ENCODE measurements around the gene TOMM20.

Gene TOMM20

GRCh38 chr1:235133086-235133485 is 4.4 kb upstream of the TOMM20 start:
- no peak for DNase-seq

GRCh38 chr1:235131961-235132360 is 3.3 kb upstream of the TOMM20 start:
- DNase-seq = no peak

GRCh38 chr1:235130766-235131270 is 2.2 kb upstream of the TOMM20 start:
- DNase-seq = no peak

- DNase-seq = no peak
Observed at GRCh38 chr1:235129774-235130570, 1.3 kb upstream of the TOMM20 start.

GRCh38 chr1:235127732-235128455 is 743 bp downstream of the TOMM20 start:
- DNase-seq = no peak

- DNase-seq = no peak
Observed at GRCh38 chr1:235127203-235127602, 1.4 kb downstream of the TOMM20 start.

- DNase-seq = no peak
Observed at GRCh38 chr1:235124665-235125064, 4.0 kb downstream of the TOMM20 start.

GRCh38 chr1:235124111-235124510 is 4.5 kb downstream of the TOMM20 start:
- no peak for DNase-seq

- DNase-seq = no peak
Observed at GRCh38 chr1:235122348-235122747, 6.3 kb downstream of the TOMM20 start.

- DNase-seq = no peak
Observed at GRCh38 chr1:235113183-235113917, 15.3 kb downstream of the TOMM20 start.

- no peak for DNase-seq
Observed at GRCh38 chr1:235112297-235113182, 16.1 kb downstream of the TOMM20 start.

- no peak for DNase-seq
Observed at GRCh38 chr1:235111107-235111506, 17.5 kb downstream of the TOMM20 start.

- DNase-seq = no peak
Observed at GRCh38 chr1:235108876-235109275, 19.8 kb downstream of the TOMM20 start.

- no peak for DNase-seq
Observed at GRCh38 chr1:235108185-235108593, 20.4 kb downstream of the TOMM20 start.

GRCh38 chr1:235107368-235108184 is 21.1 kb downstream of the TOMM20 start:
- DNase-seq = no peak

- DNase-seq = no peak
Observed at GRCh38 chr1:235106457-235106856, 22.2 kb downstream of the TOMM20 start.

- DNase-seq = no peak
Observed at GRCh38 chr1:235105051-235106043, 23.3 kb downstream of the TOMM20 start.

- no peak for DNase-seq
Observed at GRCh38 chr1:235102993-235103411, 25.6 kb downstream of the TOMM20 start.

GRCh38 chr1:235102259-235102582 is 26.4 kb downstream of the TOMM20 start:
- DNase-seq = no peak

- DNase-seq = no peak
Observed at GRCh38 chr1:235101558-235102258, 26.9 kb downstream of the TOMM20 start.

All from activated CD4-positive, alpha-beta T cell treated with anti-CD3 and anti-CD28 coated beads, Interleukin-2, amount 50 U/mL, for 4 hours (primary cell).